ENCODE measurements around the gene CRYGA.

The CRYGA gene

DNA sequence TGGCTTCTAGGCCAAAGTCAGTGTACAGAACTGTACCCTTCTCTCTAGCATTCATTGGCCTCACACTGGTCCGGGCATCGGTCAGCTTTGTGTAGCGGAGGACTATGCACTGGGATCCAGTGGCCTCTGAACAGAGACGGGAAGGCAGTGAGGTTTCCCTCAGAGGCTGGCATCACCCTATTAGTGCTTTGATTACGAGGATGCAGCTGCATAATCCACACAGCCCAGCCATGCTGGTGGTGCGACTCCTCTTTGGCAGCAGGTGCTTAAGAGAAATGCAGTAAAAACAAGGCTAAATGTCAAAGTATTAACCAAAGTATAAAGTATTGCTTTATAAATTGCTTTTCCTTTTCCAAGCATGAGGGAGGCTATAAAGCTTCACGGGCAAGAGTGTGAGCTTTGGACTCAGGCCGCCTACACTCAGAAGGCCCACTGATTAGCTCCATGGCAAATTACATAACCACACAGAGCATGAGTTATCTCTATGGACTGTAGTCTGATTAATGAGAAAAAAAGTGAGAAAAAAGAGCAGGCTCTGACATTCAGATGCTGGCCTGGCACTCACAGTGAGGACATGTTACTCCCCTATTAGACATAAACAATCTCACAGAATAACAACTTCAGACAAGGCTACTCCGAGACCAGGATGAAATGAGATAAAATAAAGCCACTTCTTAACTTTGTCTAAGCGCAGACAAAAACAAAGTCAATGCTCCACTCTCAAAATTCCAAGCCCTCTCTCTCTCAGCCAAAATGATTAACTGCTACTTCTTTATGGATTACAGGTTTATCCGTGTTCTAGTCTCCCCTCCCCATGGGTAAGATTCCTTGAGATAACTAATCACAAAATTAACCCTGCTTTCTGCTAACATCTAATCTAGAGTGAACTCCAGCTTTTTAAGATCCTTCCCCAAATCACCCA, 27.3 kb downstream of the CRYGA start:
- Histone ChIP-seq H3K4me3 (ENCODE audit: insufficient read length, low read depth) (no peak overlapping the region), H3K36me3 (ENCODE audit: insufficient read depth, insufficient read length, low read length) (no peaks in the 10 kb centered on the region), H3K9ac (ENCODE audit: insufficient read length, low read depth) (no peak overlapping the region), H3K27me3 (ENCODE audit: insufficient read depth, insufficient read length) (no peaks in the 10 kb centered on the region), H3K9me3 (ENCODE audit: insufficient read depth, low read length) (no peaks in the 10 kb centered on the region; the same call in 1 of the 2 replicates), H3K4me1 (ENCODE audit: insufficient read depth, insufficient read length) (peaks cover 3% of the 10 kb centered on the region)
- no peak for DNase-seq (ENCODE audit: low read depth, low spot score)
- TF ChIP-seq SUZ12 (IDR thresholded peaks at IDR 0.05; ENCODE audit: extremely low read depth, insufficient read depth, insufficient read length) = no peak
- TF ChIP-seq ZNF274 (IDR thresholded peaks at IDR 0.05; ENCODE audit: low read depth, low read length) = no peak
- TF ChIP-seq YY1 (IDR thresholded peaks at IDR 0.05; ENCODE audit: insufficient read depth, insufficient read length) = no peak

DNA sequence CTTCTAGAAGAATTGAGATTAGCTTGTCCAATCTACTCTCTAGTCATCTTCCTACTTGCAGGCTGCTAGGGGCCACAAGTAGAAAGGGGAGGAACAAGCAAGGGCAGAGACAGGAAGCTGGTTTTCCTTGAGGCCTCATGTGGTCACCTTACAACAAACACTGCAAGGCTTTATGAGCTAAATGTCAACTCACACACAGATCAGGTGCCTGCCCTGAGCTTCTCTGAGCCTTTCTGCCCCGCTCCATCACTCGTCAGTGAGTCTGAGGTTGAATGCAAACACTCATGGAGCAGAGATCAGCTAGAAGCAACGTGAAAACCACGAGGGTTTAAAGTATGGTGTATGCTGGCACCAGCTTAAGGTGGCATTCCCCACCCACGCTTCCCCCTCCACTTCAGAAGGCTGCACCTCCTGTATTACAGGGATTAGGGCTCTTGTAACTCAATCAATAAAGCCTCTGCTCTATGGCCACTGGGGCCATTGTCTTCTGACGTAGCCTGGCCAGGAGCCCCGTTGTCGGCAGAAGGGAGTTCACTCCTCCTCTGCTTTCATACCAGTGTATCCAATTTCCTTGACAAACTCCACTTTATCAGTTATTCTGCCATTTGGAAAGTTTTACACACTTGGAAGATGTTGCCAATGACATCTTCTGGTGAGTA, 28.3 kb downstream of the CRYGA start:
- TF ChIP-seq SUZ12 (IDR thresholded peaks at IDR 0.05; ENCODE audit: extremely low read depth, insufficient read depth, insufficient read length) (no peak), ZNF274 (IDR thresholded peaks at IDR 0.05; ENCODE audit: low read depth, low read length) (no peak), YY1 (IDR thresholded peaks at IDR 0.05; ENCODE audit: insufficient read depth, insufficient read length) (no peak)
- no peak for DNase-seq (ENCODE audit: low read depth, low spot score)
- Histone ChIP-seq H3K4me1 (ENCODE audit: insufficient read depth, insufficient read length) (peaks cover 3% of the 10 kb centered on the region), H3K27me3 (ENCODE audit: insufficient read depth, insufficient read length) (no peaks in the 10 kb centered on the region), H3K4me3 (ENCODE audit: insufficient read length, low read depth) (no peak overlapping the region), H3K9ac (ENCODE audit: insufficient read length, low read depth) (no peak overlapping the region), H3K36me3 (ENCODE audit: insufficient read depth, insufficient read length, low read length) (no peaks in the 10 kb centered on the region), H3K9me3 (ENCODE audit: insufficient read depth, low read length) (no peaks in the 10 kb centered on the region; the same call in 1 of the 2 replicates)

DNA sequence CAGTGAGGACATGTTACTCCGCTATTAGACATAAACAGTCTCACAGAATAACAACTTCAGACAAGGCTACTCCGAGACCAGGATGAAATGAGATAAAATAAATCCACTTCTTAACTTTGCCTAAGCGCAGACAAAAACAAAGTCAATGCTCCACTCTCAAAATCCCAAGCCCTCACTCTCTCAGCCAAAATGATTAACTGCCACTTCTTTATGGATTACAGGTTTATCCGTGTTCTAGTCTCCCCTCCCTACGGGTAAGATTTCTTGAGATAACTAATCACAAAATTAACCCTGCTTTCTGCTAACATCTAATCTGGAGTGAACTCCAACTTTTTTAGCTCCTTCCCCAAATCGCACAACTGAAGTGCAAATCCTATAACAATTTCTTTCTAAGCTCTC, 32.7 kb downstream of the CRYGA start:
- TF ChIP-seq SUZ12 (IDR thresholded peaks at IDR 0.05; ENCODE audit: extremely low read depth, insufficient read depth, insufficient read length) (no peak), YY1 (IDR thresholded peaks at IDR 0.05; ENCODE audit: insufficient read depth, insufficient read length) (no peak), ZNF274 (IDR thresholded peaks at IDR 0.05; ENCODE audit: low read depth, low read length) (no peak)
- Histone ChIP-seq H3K4me3 (ENCODE audit: insufficient read length, low read depth) (no peak overlapping the region), H3K27me3 (ENCODE audit: insufficient read depth, insufficient read length) (no peaks in the 10 kb centered on the region), H3K36me3 (ENCODE audit: insufficient read depth, insufficient read length, low read length) (no peaks in the 10 kb centered on the region), H3K9ac (ENCODE audit: insufficient read length, low read depth) (no peak overlapping the region), H3K4me1 (ENCODE audit: insufficient read depth, insufficient read length) (peaks cover 2% of the 10 kb centered on the region), H3K9me3 (ENCODE audit: insufficient read depth, low read length) (no peaks in the 10 kb centered on the region; the same call in 1 of the 2 replicates)
- DNase-seq (ENCODE audit: low read depth, low spot score) = no peak

DNA sequence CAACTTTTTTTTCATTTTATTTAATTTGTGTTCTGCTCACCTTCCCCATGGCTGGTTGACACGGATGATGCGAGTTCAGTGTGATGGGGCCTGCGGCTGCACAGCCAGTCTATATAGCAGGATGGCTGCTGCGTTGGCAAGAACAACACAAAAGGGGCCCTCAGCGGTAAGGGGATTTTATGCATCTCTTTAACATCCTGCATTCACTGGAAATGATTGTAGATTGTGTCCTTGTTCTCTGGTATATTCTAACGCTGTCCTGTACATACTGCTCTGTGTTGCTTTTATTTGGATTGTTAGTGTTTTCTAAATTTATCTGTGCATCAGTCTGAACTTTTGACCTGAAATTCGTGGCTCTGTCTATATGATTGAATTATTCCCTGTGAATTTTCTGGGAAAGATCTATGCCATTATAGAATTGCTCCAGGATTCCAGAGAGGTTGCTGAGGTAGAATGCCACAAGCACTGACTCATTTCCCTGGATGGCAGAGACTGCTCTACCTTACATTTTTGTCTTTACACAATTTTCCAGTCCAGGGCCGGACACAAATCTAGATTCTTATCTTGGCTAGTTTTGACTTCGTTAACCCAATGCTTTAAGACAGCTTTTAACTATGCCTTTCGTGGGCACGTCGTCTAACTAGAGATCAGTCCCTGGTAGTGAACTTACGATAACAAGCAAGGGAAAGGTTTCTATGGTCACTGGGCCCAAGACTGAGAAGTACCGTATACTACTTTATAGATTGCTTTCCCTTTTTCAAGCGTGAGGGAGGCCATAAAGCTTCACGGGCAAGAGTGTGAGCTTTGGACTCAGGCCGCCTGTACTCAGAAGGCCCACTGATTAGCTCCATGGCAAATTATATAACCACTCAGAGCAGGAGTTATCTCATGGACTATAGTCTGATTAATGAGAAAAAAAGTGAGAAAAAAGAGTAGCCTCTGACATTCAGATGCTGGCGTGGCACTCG, 33.4 kb downstream of the CRYGA start, which contains the start of gene CRYGC:
Gene CRYGC, minus strand, starts transcription at position 85 of the 968 bp plus-strand sequence. Its CDS starts 36 bp downstream, at position 49.
- DNase-seq (ENCODE audit: low read depth, low spot score) = no peak
- no peak for TF ChIP-seq SUZ12 (IDR thresholded peaks at IDR 0.05; ENCODE audit: extremely low read depth, insufficient read depth, insufficient read length)
- no peak for TF ChIP-seq YY1 (IDR thresholded peaks at IDR 0.05; ENCODE audit: insufficient read depth, insufficient read length)
- no peak for TF ChIP-seq ZNF274 (IDR thresholded peaks at IDR 0.05; ENCODE audit: low read depth, low read length)

DNA sequence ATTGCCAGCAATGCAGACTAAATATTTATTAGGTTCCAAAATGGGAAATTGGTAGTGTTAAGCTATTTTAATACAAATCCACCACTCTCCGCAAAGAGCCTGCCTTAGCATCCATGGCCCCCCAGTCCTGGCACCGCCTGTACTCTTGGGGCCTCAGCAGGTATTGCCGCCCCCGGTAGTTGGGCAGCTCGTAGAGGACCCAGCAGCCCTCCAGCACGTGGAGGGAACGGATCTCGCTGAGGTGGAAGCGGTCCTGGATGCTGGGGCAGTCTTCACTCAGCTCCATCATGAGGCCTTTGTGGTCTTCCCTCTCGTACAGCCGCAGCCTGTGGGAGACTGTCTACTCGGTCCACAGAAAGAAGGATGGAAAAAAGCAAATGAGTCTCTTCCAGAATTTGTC, 35.3 kb downstream of the CRYGA start:
- Histone ChIP-seq H3K4me1 (ENCODE audit: insufficient read depth, insufficient read length) (no peaks in the 10 kb centered on the region), H3K27me3 (ENCODE audit: insufficient read depth, insufficient read length) (no peaks in the 10 kb centered on the region), H3K4me3 (ENCODE audit: insufficient read length, low read depth) (no peak overlapping the region), H3K36me3 (ENCODE audit: insufficient read depth, insufficient read length, low read length) (no peaks in the 10 kb centered on the region), H3K9me3 (ENCODE audit: insufficient read depth, low read length) (no peaks in the 10 kb centered on the region; the same call in 1 of the 2 replicates), H3K9ac (ENCODE audit: insufficient read length, low read depth) (no peak overlapping the region)
- TF ChIP-seq YY1 (IDR thresholded peaks at IDR 0.05; ENCODE audit: insufficient read depth, insufficient read length) (no peak), ZNF274 (IDR thresholded peaks at IDR 0.05; ENCODE audit: low read depth, low read length) (no peak), SUZ12 (IDR thresholded peaks at IDR 0.05; ENCODE audit: extremely low read depth, insufficient read depth, insufficient read length) (no peak)
- DNase-seq (ENCODE audit: low read depth, low spot score) = no peak

More for the DNA sequence above, 33.4 kb downstream of the CRYGA start, which contains the start of gene CRYGC:
- H3K36me3 ChIP-seq (ENCODE audit: insufficient read depth, insufficient read length, low read length) = no peaks in the 10 kb centered on the region
- no peak within 1 kb of the TSS for H3K4me3 ChIP-seq (ENCODE audit: insufficient read length, low read depth)
- no peaks in the 10 kb centered on the region for H3K27me3 ChIP-seq (ENCODE audit: insufficient read depth, insufficient read length)
- no peaks in the 10 kb centered on the region; the same call in 1 of the 2 replicates for H3K9me3 ChIP-seq (ENCODE audit: insufficient read depth, low read length)
- no peak within 1 kb of the TSS for H3K9ac ChIP-seq (ENCODE audit: insufficient read length, low read depth)
- H3K4me1 ChIP-seq (ENCODE audit: insufficient read depth, insufficient read length) = no peaks in the 10 kb centered on the region

DNA sequence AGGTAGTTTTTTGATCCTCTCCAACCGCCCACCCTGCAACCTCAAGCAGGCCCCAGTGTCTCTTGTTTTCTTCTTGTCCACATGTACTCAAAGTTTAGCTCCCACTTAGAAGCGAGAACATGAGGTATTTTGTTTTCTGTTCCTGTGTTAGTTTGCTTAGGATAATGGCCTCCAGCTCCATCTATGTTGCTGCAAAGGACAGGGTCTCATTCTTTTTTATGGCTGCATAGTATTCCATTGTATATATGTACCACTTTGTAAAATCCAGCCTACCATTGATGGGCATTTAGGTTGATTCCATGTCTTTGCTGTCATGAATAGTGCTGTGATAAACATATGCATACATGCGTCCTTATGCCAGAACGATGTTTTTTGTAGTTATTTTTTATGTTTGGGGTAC, 36.3 kb downstream of the CRYGA start:
- H3K4me1 ChIP-seq (ENCODE audit: insufficient read depth, insufficient read length) = no peaks in the 10 kb centered on the region
- H3K27me3 ChIP-seq (ENCODE audit: insufficient read depth, insufficient read length) = no peaks in the 10 kb centered on the region
- H3K9ac ChIP-seq (ENCODE audit: insufficient read length, low read depth) = no peak overlapping the region
- no peaks in the 10 kb centered on the region; the same call in 1 of the 2 replicates for H3K9me3 ChIP-seq (ENCODE audit: insufficient read depth, low read length)
- TF ChIP-seq SUZ12 (IDR thresholded peaks at IDR 0.05; ENCODE audit: extremely low read depth, insufficient read depth, insufficient read length) = no peak
- no peak for TF ChIP-seq YY1 (IDR thresholded peaks at IDR 0.05; ENCODE audit: insufficient read depth, insufficient read length)
- no peak for TF ChIP-seq ZNF274 (IDR thresholded peaks at IDR 0.05; ENCODE audit: low read depth, low read length)
- H3K36me3 ChIP-seq (ENCODE audit: insufficient read depth, insufficient read length, low read length) = no peaks in the 10 kb centered on the region
- no peak overlapping the region for H3K4me3 ChIP-seq (ENCODE audit: insufficient read length, low read depth)
- no peak for DNase-seq (ENCODE audit: low read depth, low spot score)

All from NT2/D1 (cell line).